C4-2B (cell line): ENCODE measurements around the gene PPP1R10.

Experiments
- ZFX ChIP-seq: fragments of 450-650 bp; IDR thresholded peaks from 2 replicates; pipeline ENCODE4 v1.6.1; 2017
- TF ChIP-seq, protein P1 (sequence below): fragments of 450-650 bp; conservative IDR thresholded peaks from 2 replicates; pipeline ENCODE4 v1.5.1; 2017; ENCODE audit warnings: mild to moderate bottlenecking

DNA sequence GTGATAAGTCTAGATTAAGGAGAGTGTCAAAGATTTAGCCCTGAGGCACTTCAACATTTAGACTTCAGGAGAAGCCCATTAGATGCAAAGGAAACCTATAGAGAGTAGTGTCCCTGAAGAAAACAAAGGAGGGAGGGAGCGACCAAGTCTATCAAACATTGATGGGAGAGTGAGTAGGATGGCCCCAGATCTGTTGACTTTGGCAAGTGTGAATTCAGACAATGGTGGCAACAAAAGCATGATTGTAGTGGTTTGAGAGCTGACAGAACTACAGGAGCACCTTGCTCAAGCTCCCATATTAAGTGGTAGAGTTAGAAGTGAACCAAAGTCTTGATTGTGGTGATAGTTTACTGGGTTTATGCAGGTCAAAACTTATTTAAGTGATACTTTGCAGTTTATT, 46.8 kb downstream of the PPP1R10 start:
- TF ChIP-seq, protein P1, sequence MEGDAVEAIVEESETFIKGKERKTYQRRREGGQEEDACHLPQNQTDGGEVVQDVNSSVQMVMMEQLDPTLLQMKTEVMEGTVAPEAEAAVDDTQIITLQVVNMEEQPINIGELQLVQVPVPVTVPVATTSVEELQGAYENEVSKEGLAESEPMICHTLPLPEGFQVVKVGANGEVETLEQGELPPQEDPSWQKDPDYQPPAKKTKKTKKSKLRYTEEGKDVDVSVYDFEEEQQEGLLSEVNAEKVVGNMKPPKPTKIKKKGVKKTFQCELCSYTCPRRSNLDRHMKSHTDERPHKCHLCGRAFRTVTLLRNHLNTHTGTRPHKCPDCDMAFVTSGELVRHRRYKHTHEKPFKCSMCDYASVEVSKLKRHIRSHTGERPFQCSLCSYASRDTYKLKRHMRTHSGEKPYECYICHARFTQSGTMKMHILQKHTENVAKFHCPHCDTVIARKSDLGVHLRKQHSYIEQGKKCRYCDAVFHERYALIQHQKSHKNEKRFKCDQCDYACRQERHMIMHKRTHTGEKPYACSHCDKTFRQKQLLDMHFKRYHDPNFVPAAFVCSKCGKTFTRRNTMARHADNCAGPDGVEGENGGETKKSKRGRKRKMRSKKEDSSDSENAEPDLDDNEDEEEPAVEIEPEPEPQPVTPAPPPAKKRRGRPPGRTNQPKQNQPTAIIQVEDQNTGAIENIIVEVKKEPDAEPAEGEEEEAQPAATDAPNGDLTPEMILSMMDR = no peak
- TF ChIP-seq ZFX = no peak
